Stimulated activated naive CD4-positive, alpha-beta T cell (primary cell): ENCODE measurements around the gene PUS1.

ENCODE experiments used
- DNase-seq, 6 experiments: peaks; one replicate each; lab custom pipeline; 2025; lab: John Stamatoyannopoulos, UW

PUS1 gene

DNA sequence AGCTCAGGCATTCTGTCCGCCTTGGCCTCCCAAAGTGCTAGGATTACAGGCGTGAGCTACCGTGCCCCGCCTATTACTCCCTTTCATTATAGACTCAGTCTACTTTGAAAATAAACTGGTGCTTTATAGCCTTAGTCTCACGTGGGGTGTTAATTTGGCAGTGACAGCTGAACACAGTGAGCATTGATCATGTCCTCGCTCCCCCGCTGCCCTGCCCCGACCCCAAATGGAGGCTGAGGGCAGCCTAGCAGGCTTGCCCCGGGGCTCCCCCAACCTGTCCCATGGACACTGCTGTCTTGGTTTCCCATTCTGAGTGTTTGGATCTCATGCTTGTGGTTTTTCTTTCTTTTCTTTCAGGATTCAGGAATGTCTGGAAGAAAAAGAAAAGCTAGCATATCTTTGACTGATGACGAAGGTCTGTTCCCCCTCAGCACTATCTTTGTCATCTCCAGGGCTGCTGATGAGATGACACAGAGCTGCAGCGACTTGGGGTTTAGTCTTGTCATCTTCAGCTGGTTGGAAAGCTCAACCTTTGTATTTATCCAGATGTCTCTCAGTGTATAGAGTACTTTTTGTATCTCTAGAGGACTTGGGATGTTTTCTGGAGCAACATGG, 62.8 kb downstream of the PUS1 start:
- no peak for DNase-seq

DNA sequence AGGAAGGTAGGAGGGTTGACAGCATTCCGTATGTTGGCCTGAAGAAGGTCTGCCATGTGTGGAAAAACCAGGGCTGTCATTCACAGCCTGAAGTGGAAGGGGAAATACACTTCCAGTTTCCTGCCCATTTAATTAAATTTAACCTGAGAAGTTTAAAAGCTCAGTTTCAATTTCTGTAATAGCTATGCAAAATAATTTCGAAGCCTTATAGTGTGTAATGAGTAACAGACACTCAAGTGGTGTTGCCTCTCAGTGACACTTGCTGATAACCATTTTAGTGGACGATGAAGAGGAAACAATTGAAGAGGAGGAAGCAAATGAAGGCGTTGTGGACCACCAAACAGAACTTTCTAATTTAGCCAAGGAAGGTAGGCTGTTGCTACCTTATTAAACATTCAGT, 65.5 kb downstream of the PUS1 start:
- DNase-seq = no peak
